Transverse colon (tissue), 4 donors: Measurements from ENCODE around the gene SYMPK. TPM values are rescaled to one million over a fixed set of nuclear protein-coding genes. Genes with fewer than 3 reads are reported as not detected.

Experiments used
- DNase-seq: peaks from one replicate; pipeline ENCODE4 v3.0.0-alpha.2; 2019
- H3K27ac ChIP-seq, 4 donors: fragments of 200-600 bp; sonication (generic); 2 replicates each; pipeline ENCODE4 v1.5.1; 2016 to 2018; ENCODE audit warnings: inconsistent platforms in 4 of 4
- H3K27me3 ChIP-seq: fragments of 200-600 bp; sonication (generic); 2 replicates; pipeline ENCODE4 v1.5.1; 2017; ENCODE audit warnings: inconsistent platforms
- H3K36me3 ChIP-seq, 4 donors: fragments of 200-600 bp; sonication (generic); 2 replicates each; pipeline ENCODE4 v1.5.1; 2017 to 2019; ENCODE audit warnings: inconsistent platforms in 4 of 4
- H3K4me1 ChIP-seq, 4 donors: fragments of 200-600 bp; sonication (generic); 2 replicates each; pipeline ENCODE4 v1.5.1; 2017 to 2020; ENCODE audit warnings: inconsistent platforms in 4 of 4
- H3K4me3 ChIP-seq, 4 donors: fragments of 200-600 bp; sonication (generic); 1 replicate in 1 of 4; 2 replicates in 3 of 4; pipeline versions ENCODE4 v1.5.1 to v1.6.1; 2017 to 2019; ENCODE audit warnings: inconsistent platforms in 4 of 4
- H3K9me3 ChIP-seq, 2 donors: fragments of 200-600 bp; sonication (generic); 2 replicates each; pipeline ENCODE4 v1.5.1; 2017 to 2019; ENCODE audit warnings: inconsistent platforms in 2 of 2
- CTCF ChIP-seq, 5 experiments: fragments of 200-600 bp in 3 of 5; fragments of 450-650 bp in 2 of 5; sonication (generic) in 3 of 5; IDR thresholded peaks; 1 replicate in 2 of 5; 2 replicates in 3 of 5; pipeline ENCODE4 v1.5.1; 2016 to 2017; ENCODE audit warnings: antibody characterized with exemption in 5 of 5, inconsistent platforms in 3 of 5, mild to moderate bottlenecking in 2 of 5, moderate library complexity in 1 of 5
- EP300 ChIP-seq: sonication (generic); formaldehyde crosslinking; IDR thresholded peaks from one replicate; pipeline ENCODE4 v1.6.1; 2017; ENCODE audit warnings: antibody characterized with exemption, low read depth
- POLR2A ChIP-seq: fragments of 450-650 bp; IDR thresholded peaks from one replicate; pipeline ENCODE4 v1.6.1; 2016; ENCODE audit warnings: antibody characterized with exemption, mild to moderate bottlenecking, moderate library complexity
- POLR2AphosphoS5 ChIP-seq, 3 donors: sonication (generic); formaldehyde crosslinking; IDR thresholded peaks; one replicate each; pipeline ENCODE4 v1.6.1; 2016; ENCODE audit warnings: antibody characterized with exemption in 3 of 3
- WGBS, 2 donors: methylation state at CpG; one replicate each; pipeline ENCODE4 v1.1.5; 2018; ENCODE audit warnings: low coverage in 1 of 2; 5-methylcytosine and 5-hydroxymethylcytosine counted together
- in situ Hi-C, 4 donors: fragments of 200-750 bp; cut with MboI; loops; one replicate each; pipeline versions ENCODE4 v1.15.0 to v1.15.1; 2017; ENCODE audit warnings: low sequenced_read_pairs in 3 of 4, low pct_ligation_motif_present in 1 of 4, low pct_unique_long_range_greater_than_20kb in 1 of 4
- intact Hi-C: fragments of 100-400 bp; cut with DNase I; formaldehyde crosslinking; loops from one replicate; pipeline ENCODE4 v1.15.1; 2023; ENCODE audit warnings: low total_unique reads
- total RNA-seq, 4 donors: library from RNA; depleted of rRNA; stranded (reverse); fragments of >200 nt; gene quantifications; one replicate each; pipeline ENCODE4 v1.1.0, GENCODE V29; 2016

Gene SYMPK
- total RNA-seq, 4 donors from 2014 or later = 35.2 to 189 (median 81.9) TPM

GRCh38 chr19:45779231-45780145 is 83.5 kb downstream of the SYMPK start:
- Histone ChIP-seq H3K27me3 (no peaks in the 10 kb centered on the region), H3K36me3 (no peaks in the 10 kb centered on the region), H3K27ac (peak overlapping the region; percentile 81 to 97 (median 88)), H3K4me3 (peak overlapping the region in 2 of 4 donors; percentile 38 to 53), H3K9me3 (no peaks in the 10 kb centered on the region), H3K4me1 (peaks cover 12 to 51% (median 46%) of the 10 kb centered on the region in 4 donors)
- DNase-seq = peak; percentile 97
- in situ Hi-C loops = no loop called here
- WGBS, 2 donors = 8% methylated on average over 42 of the region's 48 CpGs; no CpG with 5 or more reads in 1 of the 2 donors
- intact Hi-C loops = no loop called here
- peak in 1 of 3 donors; percentile 19 for TF ChIP-seq POLR2AphosphoS5 (IDR thresholded peaks at IDR 0.05)
- peak; percentile 66 to 94 (median 72) for TF ChIP-seq CTCF (IDR thresholded peaks at IDR 0.05)
- TF ChIP-seq EP300 = no peak
- TF ChIP-seq POLR2A = no peak

- in situ Hi-C loops = no loop called here
- intact Hi-C loops = no loop called here
- TF ChIP-seq POLR2AphosphoS5 (IDR thresholded peaks at IDR 0.05) = no peak
- no peak for TF ChIP-seq CTCF (IDR thresholded peaks at IDR 0.05)
- TF ChIP-seq POLR2A = no peak
- TF ChIP-seq EP300 = no peak
- Histone ChIP-seq H3K4me3 (no peak overlapping the region), H3K9me3 (no peaks in the 10 kb centered on the region), H3K27ac (no peak overlapping the region), H3K4me1 (peaks cover 5 to 43% (median 33%) of the 10 kb centered on the region in 4 donors), H3K27me3 (no peaks in the 10 kb centered on the region), H3K36me3 (no peaks in the 10 kb centered on the region)
- DNase-seq = no peak
- WGBS, 2 donors = 93% methylated on average over 28 of the region's 28 CpGs; no CpG with 5 or more reads in 1 of the 2 donors
Observed at GRCh38 chr19:45778010-45778661, 84.8 kb downstream of the SYMPK start.

GRCh38 chr19:45777395-45777961 is 85.5 kb downstream of the SYMPK start:
- Histone ChIP-seq H3K27ac (no peak overlapping the region), H3K36me3 (no peaks in the 10 kb centered on the region), H3K27me3 (no peaks in the 10 kb centered on the region), H3K4me3 (no peak overlapping the region), H3K4me1 (peaks cover 5 to 43% (median 35%) of the 10 kb centered on the region in 4 donors), H3K9me3 (no peaks in the 10 kb centered on the region)
- DNase-seq = no peak
- WGBS, 2 donors = 93 to 100% methylated on average over 1 to 34 of the region's 34 CpGs
- in situ Hi-C loops = no loop called here
- no peak for TF ChIP-seq POLR2AphosphoS5 (IDR thresholded peaks at IDR 0.05)
- TF ChIP-seq CTCF (IDR thresholded peaks at IDR 0.05) = no peak
- no peak for TF ChIP-seq EP300
- TF ChIP-seq POLR2A = no peak
- intact Hi-C loops = no loop called here

- Histone ChIP-seq H3K27me3 (no peaks in the 10 kb centered on the region), H3K4me3 (no peak overlapping the region), H3K27ac (peak overlapping the region in 3 of 4 donors; percentile 18 to 34 (median 29)), H3K36me3 (no peaks in the 10 kb centered on the region), H3K9me3 (no peaks in the 10 kb centered on the region), H3K4me1 (peaks cover 5 to 32% (median 27%) of the 10 kb centered on the region in 4 donors)
- DNase-seq = peak; percentile 59
- in situ Hi-C loops = no loop called here
- intact Hi-C loops = no loop called here
- WGBS, 2 donors = 62% methylated on average over 9 of the region's 9 CpGs; no CpG with 5 or more reads in 1 of the 2 donors
- TF ChIP-seq CTCF (IDR thresholded peaks at IDR 0.05) (peak; percentile 10 to 63 (median 40)), POLR2AphosphoS5 (IDR thresholded peaks at IDR 0.05) (no peak), EP300 (no peak), POLR2A (no peak)
Observed at GRCh38 chr19:45774765-45775164, 88.2 kb downstream of the SYMPK start.
